H1 (cell line): ENCODE results near the gene TC2N. TPM values are rescaled to one million over a fixed set of nuclear protein-coding genes. Genes with fewer than 3 reads are reported as not detected.

Experiments used
- BCL11A ChIP-seq, 2 experiments: IDR thresholded peaks; one replicate each; pipeline ENCODE4 v1.6.1; 2011; ENCODE audit warnings: low read depth in 2 of 2, low read length in 2 of 2, mild to moderate bottlenecking in 2 of 2
- CBX5 ChIP-seq: fragments of 300-800, 300-1000 bp; sonication (generic); IDR thresholded peaks from 2 replicates; pipeline ENCODE4 v1.7.1; 2016; ENCODE audit warnings: antibody characterized with exemption, low read length, low read depth
- E2F6 ChIP-seq: IDR thresholded peaks from 2 replicates; pipeline ENCODE4 v1.6.1; 2012; ENCODE audit warnings: inconsistent platforms
- JUN ChIP-seq: IDR thresholded peaks from 2 replicates; pipeline ENCODE4 v1.6.1; 2011; ENCODE audit warnings: low read depth, mild to moderate bottlenecking, improper control_type of control experiment, low read length
- KDM1A ChIP-seq: fragments of 200-600, 300-600 bp; sonication (generic); IDR thresholded peaks from 2 replicates; pipeline ENCODE4 v1.7.1; 2016; ENCODE audit warnings: mild to moderate bottlenecking, low read length, borderline replicate concordance
- SAP30 ChIP-seq: fragments of 300-600 bp; sonication (generic); IDR thresholded peaks from 2 replicates; pipeline ENCODE4 v1.7.1; 2012; ENCODE audit warnings: low read length, moderate library complexity, mild to moderate bottlenecking, inconsistent platforms; ENCODE audit not compliant: insufficient read depth, insufficient replicate concordance
- polyA plus RNA-seq, 7 experiments: library from polyadenylated mRNA; depleted of rRNA in 3 of 7; stranded (reverse) in 5 of 7; unstranded in 2 of 7; fragments of >200 nt in 5 of 7; fragments of 200-250 nt in 2 of 7; gene quantifications; 1 replicate in 5 of 7; 2 replicates in 1 of 7; 4 replicates in 1 of 7; pipeline versions ENCODE4 v1.2.1 to v1.2.3, GENCODE V29; 2011 to 2013; ENCODE audit warnings: missing spikeins in 2 of 7, mixed read lengths in 2 of 7
- total RNA-seq: library from RNA; stranded (reverse); fragmentation: NEBNext Ultra II Directional; extraction: Animal tissue kit (Norgen Biotek cat#: 25700); gene quantifications from 2 replicates; pipeline ENCODE4 v1.2.1, GENCODE V29; 2021

The TC2N gene
- total and polyA plus RNA-seq, 2 of the 8 experiments (the other 6 are each of a cell fraction or from before 2014, with no cell fraction given): 9.7 to 36.2 TPM

DNA sequence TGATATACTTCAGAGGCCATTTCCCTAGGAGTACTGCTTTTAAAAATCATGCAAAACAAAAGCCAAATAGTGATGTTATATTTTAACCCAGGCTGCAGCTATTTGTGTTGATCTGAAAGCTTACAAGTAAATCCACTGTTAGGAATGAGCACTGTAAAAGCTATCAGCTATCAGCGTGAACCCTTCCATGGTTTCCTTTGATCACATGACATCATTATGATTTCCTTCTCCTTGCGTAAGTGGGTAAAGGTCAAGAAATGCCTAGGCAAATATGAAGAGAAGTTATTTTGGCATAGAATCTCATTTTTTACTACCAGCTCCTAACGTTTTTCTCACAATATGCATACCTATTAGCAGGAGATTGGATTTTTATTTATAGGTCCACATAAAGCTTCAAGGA is 86.9 kb downstream of the TC2N start (continued):
- TF ChIP-seq CBX5 (no peak), SAP30 (no peak), KDM1A (no peak), JUN (no peak), E2F6 (no peak), BCL11A (IDR thresholded peaks at IDR 0.05; ENCODE audit: low read depth in 2 of 2, low read length in 2 of 2) (no peak)
